HFF-Myc (cell line): Measurements from ENCODE around the gene WNT10A.

Experiments used
- DNase-seq: peaks from one replicate; pipeline ENCODE4 v3.0.0-alpha.2; 2011; ENCODE audit warnings: low read depth; ENCODE audit errors: extremely low read depth
- H3K4me3 ChIP-seq: replicated peaks from 2 replicates; pipeline ENCODE4 v1.5.1; 2011; ENCODE audit warnings: low read depth, mild to moderate bottlenecking, control low read depth, low read length
- CTCF ChIP-seq: IDR thresholded peaks from 2 replicates; pipeline ENCODE4 v1.5.1; 2012; ENCODE audit warnings: mild to moderate bottlenecking, low read depth, low read length, control low read depth; ENCODE audit errors: missing control alignments

The WNT10A gene

DNA sequence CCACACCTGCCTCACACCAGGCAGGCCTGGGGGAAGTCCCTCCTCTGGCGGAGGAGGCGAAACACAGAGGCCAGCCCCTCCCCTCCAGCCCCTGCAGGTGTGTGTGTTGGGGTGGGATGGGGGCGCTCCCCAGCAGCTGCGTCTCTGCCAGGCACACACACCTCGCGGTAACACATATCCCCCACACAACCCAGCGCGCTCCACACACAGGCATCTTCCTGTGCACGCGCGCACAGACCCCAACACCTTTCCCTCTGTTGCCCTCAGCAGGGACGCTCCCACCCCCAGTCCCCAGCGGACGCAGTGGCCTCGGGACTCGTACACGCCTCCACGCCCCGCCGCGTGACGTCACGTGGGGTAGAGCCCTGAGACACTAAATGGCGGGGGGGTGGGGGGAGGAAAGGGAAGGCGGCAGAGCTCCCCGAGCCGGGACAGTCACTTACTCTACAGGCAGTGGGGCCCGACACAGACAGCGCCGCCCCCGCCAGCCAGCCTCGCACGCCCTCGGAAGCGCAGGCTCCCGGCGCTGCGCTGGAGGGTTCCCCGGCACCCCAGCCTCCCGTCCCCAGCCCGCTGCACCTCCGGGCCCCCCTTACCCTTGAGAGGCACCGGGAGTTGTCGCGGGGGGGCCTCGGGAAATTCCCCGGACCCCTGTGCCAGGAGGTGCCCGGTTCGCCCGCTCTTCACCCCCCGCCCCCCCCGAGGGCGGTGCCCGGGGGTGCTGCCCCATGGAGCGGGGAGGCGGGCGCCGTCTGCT, at the start of gene WNT10A:
Gene WNT10A (plus strand): TSS at position 751 of the 757 bp plus-strand sequence. CDS start 144 bp downstream, outside the sequence.
- no peak for DNase-seq
- TF ChIP-seq CTCF, result no peak
- H3K4me3 ChIP-seq, result no peak within 1 kb of the TSS

DNA sequence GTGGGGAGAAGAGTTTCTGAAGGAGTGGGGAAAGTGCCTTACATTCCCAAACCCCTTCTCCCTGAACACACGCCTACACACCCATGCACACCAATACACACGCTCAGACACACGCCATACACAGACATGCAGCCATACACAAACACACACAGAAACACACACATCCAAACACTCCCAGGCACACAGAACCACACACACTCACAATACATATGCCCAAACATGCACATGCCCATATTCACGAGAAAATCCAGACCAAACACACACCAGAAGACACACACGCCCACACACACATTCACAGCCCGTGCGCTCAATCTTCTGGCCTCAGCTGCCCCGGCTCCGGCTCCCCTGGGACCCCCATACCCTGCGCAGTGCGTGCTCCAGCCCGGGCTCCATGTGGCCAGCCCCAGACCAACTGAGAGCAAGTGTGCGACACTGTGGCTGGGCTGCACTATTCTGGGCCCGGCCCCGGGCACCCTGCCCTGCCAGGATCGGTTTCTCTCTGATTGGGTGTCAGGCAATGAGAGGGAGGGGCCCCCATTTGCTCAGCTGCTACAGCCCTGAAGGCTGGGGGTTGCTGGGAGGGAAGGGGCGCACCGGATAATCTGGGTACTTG, 49.2 kb upstream of the WNT10A start, which contains the start of gene PRKAG3:
Gene PRKAG3 (minus strand): TSS at position 426 of the 613 bp plus-strand sequence.
- no peak within 1 kb of the TSS for H3K4me3 ChIP-seq
- DNase-seq, result no peak
- TF ChIP-seq CTCF, result no peak

GRCh38 chr2:218832081-218832480, 48.6 kb upstream of the WNT10A start:
- DNase-seq, result no peak
- H3K4me3 ChIP-seq, result no peak overlapping the region
- TF ChIP-seq CTCF, result no peak

- DNase-seq, result no peak
- no peak overlapping the region for H3K4me3 ChIP-seq
- no peak for TF ChIP-seq CTCF
Measured at GRCh38 chr2:218832520-218832919, 48.1 kb upstream of the WNT10A start.

- DNase-seq, result no peak
- TF ChIP-seq CTCF, result no peak
Measured at GRCh38 chr2:218833023-218833609, 47.5 kb upstream of the WNT10A start.

GRCh38 chr2:218834685-218835084, 46.0 kb upstream of the WNT10A start:
- H3K4me3 ChIP-seq, result no peak overlapping the region
- no peak for DNase-seq
- no peak for TF ChIP-seq CTCF

More at GRCh38 chr2:218833023-218833609, 47.5 kb upstream of the WNT10A start:
- H3K4me3 ChIP-seq, result no peak overlapping the region
